K562 (cell line): ENCODE measurements around the gene CDK9. TPM values are rescaled to one million over a fixed set of nuclear protein-coding genes. Genes with fewer than 3 reads are reported as not detected.

Experiments
- CHD4 ChIP-seq: fragments of 200-600 bp; sonication (generic); IDR thresholded peaks from 3 replicates; pipeline ENCODE4 v1.6.1; 2012; ENCODE audit warnings: low read depth, mild to moderate bottlenecking, mixed read lengths, low read length, inconsistent platforms; ENCODE audit not compliant: insufficient read depth, insufficient replicate concordance, poor library complexity, severe bottlenecking
- CTBP1 ChIP-seq: fragments of 450-650 bp; IDR thresholded peaks from 2 replicates; pipeline ENCODE4 v1.6.1; 2016; ENCODE audit warnings: borderline replicate concordance
- E2F1 ChIP-seq: sonication (generic); formaldehyde crosslinking; IDR thresholded peaks from 2 replicates; pipeline ENCODE4 v1.8.1; 2023; ENCODE audit warnings: mild to moderate bottlenecking, missing genetic modification reagents, moderate library complexity
- ELK1 ChIP-seq: sonication (generic); formaldehyde crosslinking; IDR thresholded peaks from 2 replicates; pipeline ENCODE4 v1.8.1; 2022; ENCODE audit warnings: missing genetic modification reagents
- ETV5 ChIP-seq: sonication (generic); formaldehyde crosslinking; IDR thresholded peaks from 2 replicates; pipeline ENCODE4 v1.4.0; 2020; ENCODE audit warnings: low read depth, mild to moderate bottlenecking, missing genetic modification reagents
- FOXA3 ChIP-seq, 2 experiments: fragments of 450-650 bp in 1 of 2; sonication (generic) in 1 of 2; formaldehyde crosslinking; IDR thresholded peaks in 1 of 2; conservative IDR thresholded peaks in 1 of 2; 2 replicates each; pipeline versions ENCODE4 v1.4.0 to v1.8.0; 2020 to 2022; ENCODE audit warnings: mild to moderate bottlenecking in 2 of 2, missing genetic modification reagents in 1 of 2
- KLF13 ChIP-seq: fragments of 450-650 bp; IDR thresholded peaks from 2 replicates; pipeline ENCODE4 v1.6.1; 2016; ENCODE audit warnings: missing genetic modification characterization, low read depth, mild to moderate bottlenecking, missing compliant biosample characterization, moderate library complexity, borderline replicate concordance
- MTF1 ChIP-seq: fragments of 250-450 bp; sonication (Bioruptor Pico); IDR thresholded peaks from 2 replicates; pipeline ENCODE4 v1.9.0; 2021; ENCODE audit warnings: moderate library complexity, mild to moderate bottlenecking, inconsistent platforms, borderline replicate concordance
- PATZ1 ChIP-seq: fragments of 250-450 bp; sonication (Bioruptor Pico); IDR thresholded peaks from 2 replicates; pipeline ENCODE4 v1.5.0; 2020; ENCODE audit warnings: mild to moderate bottlenecking, borderline replicate concordance
- SMARCA4 ChIP-seq: fragments of 450-650 bp; IDR thresholded peaks from 2 replicates; pipeline ENCODE4 v1.6.1; 2016
- SPI1 ChIP-seq: IDR thresholded peaks from 2 replicates; pipeline ENCODE4 v1.6.1; 2011; ENCODE audit warnings: low read depth, low read length, control low read depth, borderline replicate concordance
- SREBF1 ChIP-seq: fragments of 150-350 bp; IDR thresholded peaks from 2 replicates; pipeline ENCODE4 v1.6.1; 2014; ENCODE audit warnings: antibody characterized with exemption, low read depth, low read length, borderline replicate concordance
- ZNF511 ChIP-seq: sonication (generic); formaldehyde crosslinking; IDR thresholded peaks from 2 replicates; pipeline ENCODE4 v1.8.0; 2022; ENCODE audit warnings: mild to moderate bottlenecking, missing genetic modification reagents
- ZNF592 ChIP-seq: fragments of 450-650 bp; IDR thresholded peaks from 2 replicates; pipeline ENCODE4 v1.6.1; 2017; ENCODE audit warnings: antibody characterized with exemption, mild to moderate bottlenecking
- polyA plus RNA-seq, 8 experiments: library from polyadenylated mRNA; depleted of rRNA in 4 of 8; stranded (reverse) in 5 of 8; unstranded in 3 of 8; fragments of >200 nt; fragmentation: Nextera tagmentation in 2 of 8; fragmentation: Illumina TruSeq in 1 of 8; extraction: Ambion mirVana in 2 of 8; extraction: Trizol in 1 of 8; gene quantifications; 2 replicates each; pipeline versions ENCODE4 v1.2.1 to v1.2.3, GENCODE V29; 2011 to 2014; ENCODE audit warnings: inconsistent platforms in 1 of 8, missing spikeins in 1 of 8
- total RNA-seq, 7 experiments: library from RNA; depleted of rRNA in 6 of 7; stranded (reverse); fragments of >200 nt in 6 of 7; fragmentation: Illumina TruSeq in 2 of 7; extraction: Trizol in 2 of 7; gene quantifications; 2 replicates each; pipeline versions ENCODE4 v1.2.1 to v1.2.3, GENCODE V29; 2011 to 2021; ENCODE audit warnings: low replicate concordance in 1 of 7

The CDK9 gene
- total and polyA plus RNA-seq, 9 of the 15 experiments (the other 6 are each of a cell fraction or from before 2014, with no cell fraction given): 4.2 to 78.6 (median 33.0) TPM

- TF ChIP-seq PATZ1 (CRISPR knock-in tag) (no peak), E2F1 (CRISPR knock-in tag) (0 out of 2 replicates have a peak, but pooled peaks have one; percentile 34), FOXA3 (CRISPR knock-in tag; conservative IDR thresholded peaks at IDR 0.05 in 1 of 2, IDR thresholded peaks at IDR 0.05 in 1 of 2) (no peak), CTBP1 (peak; percentile 82), ZNF511 (CRISPR knock-in tag) (peak; percentile 11; the same call in 1 of the 2 replicates), ELK1 (CRISPR knock-in tag) (no peak), ETV5 (CRISPR knock-in tag) (no peak), SPI1 (peak; percentile 37; the same call in 1 of the 2 replicates), SMARCA4 (peak; percentile 24; the same call in 1 of the 2 replicates), MTF1 (no peak), KLF13 (tag) (peak; percentile 39; the same call in 1 of the 2 replicates), SREBF1 (no peak), ZNF592 (peak; percentile 39), CHD4 (no peak)
These were observed at the start of gene CDK9 (continued) for GRCh38 chr9:127785933-127786772.
